Stimulated activated naive CD8-positive, alpha-beta T cell treated with anti-CD3 and anti-CD28 coated beads, Interleukin-15, amount 100 ng/mL, for 72 hours (primary cell): Measurements from ENCODE around the gene TERB1.

Experiments
- ATAC-seq: fragments of 150-1000 bp; cut with Tn5 transposase; 2 replicates; pipeline ENCODE4 v1.10.0; 2021; ENCODE audit warnings: mild to moderate bottlenecking, moderate library complexity
- DNase-seq, 2 donors: peaks; one replicate each; pipeline ENCODE4 v3.0.0; 2021 to 2022
- H3K27ac Mint-ChIP-seq, 2 donors: one replicate each; pipeline ENCODE4 v1.8.0; 2022; ENCODE audit warnings: mild to moderate bottlenecking in 2 of 2, mixed read lengths in 2 of 2, moderate library complexity in 2 of 2
- H3K27me3 Mint-ChIP-seq: one replicate; pipeline ENCODE4 v1.8.0; 2022; ENCODE audit warnings: mixed read lengths
- H3K4me1 Mint-ChIP-seq: one replicate; pipeline ENCODE4 v1.8.0; 2022; ENCODE audit warnings: mild to moderate bottlenecking, mixed read lengths
- H3K4me3 Mint-ChIP-seq, 2 donors: one replicate each; pipeline ENCODE4 v1.8.0; 2022; ENCODE audit warnings: mild to moderate bottlenecking in 2 of 2, mixed read lengths in 2 of 2, moderate library complexity in 1 of 2
- H3K9me3 Mint-ChIP-seq, 2 donors: one replicate each; pipeline ENCODE4 v1.8.0; 2022; ENCODE audit warnings: mixed read lengths in 2 of 2

Gene TERB1

DNA sequence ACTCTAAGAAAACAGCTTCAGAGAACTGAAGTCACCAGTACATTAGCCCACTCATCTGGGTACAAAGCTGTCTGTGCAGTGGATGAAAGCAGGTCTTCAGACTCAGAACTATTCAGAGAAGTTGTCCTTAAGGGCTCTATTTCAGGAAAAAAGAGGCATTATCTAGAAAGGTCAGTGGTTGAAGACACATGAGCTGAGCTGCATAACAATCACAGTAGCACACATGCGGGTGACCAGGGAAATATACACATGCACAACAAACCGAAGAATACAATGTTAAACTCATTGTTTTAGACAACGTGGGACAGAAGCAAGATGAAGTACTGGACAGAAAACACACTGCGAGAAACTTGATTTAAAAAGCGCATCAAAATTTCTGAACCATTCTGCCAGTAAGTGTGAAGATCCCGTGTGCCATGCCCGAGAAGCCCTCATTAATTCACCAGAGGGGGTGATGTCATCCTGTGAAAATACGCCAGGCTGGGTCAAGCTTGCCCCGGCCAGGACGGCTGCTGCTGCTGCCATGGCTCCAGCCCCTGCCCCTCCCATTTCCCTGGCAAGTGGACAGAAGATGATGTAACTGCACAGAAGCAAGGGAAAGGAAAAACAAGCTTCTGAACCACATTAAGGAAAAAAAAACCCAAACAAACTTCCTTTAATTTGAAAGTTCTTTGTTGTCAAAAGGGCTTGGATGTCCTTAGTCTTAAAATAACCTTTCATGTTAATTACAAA lies 60.0 kb downstream of the TERB1 start:
- no peak overlapping the region for H3K4me3 Mint-ChIP-seq
- H3K9me3 Mint-ChIP-seq: no peaks in the 10 kb centered on the region
- ATAC-seq (no peak), DNase-seq (no peak)
- H3K27ac Mint-ChIP-seq: no peak overlapping the region
- H3K4me1 Mint-ChIP-seq: peaks cover 22% of the 10 kb centered on the region
- H3K27me3 Mint-ChIP-seq: no peaks in the 10 kb centered on the region

DNA sequence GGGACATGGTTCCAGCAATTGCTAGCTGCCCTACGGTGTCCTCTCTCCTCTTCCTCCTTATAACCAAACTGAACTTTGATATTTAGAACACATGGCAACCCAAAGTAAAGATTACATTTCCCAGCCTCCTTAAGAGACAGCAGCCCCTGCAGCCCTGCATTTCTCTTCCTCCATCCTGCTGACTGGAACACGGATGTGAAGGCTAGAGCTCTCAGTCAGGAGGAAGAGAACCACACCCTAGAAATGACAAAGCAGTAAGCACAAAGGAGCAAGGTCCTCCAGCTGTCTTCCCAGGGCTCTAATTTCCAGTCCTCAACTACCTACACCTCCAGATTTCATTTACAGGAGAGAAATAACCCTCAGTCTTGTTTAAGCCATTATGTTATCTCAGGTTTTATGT lies 60.9 kb downstream of the TERB1 start:
- no peak for ATAC-seq
- H3K4me3 Mint-ChIP-seq: no peak overlapping the region
- H3K9me3 Mint-ChIP-seq: no peaks in the 10 kb centered on the region

DNA sequence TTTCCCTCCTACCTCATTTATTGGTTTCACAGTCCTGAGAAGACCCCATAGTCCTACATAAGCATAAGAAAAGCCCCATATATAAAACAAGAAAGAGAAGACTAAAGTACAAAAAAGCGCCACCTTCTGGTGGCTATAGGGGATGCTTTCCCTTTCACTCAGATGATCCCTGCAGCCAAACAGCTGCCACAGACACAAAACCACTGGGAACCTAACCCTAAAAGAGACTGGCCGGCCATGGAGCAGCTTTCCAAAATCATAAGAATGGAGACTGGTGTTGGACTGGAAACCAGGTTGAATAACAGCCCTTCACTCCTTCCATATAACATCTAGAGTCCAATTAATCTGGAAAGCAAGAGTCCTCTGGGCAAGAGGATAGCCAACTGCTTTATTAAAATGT lies 61.4 kb downstream of the TERB1 start:
- ATAC-seq (no peak), DNase-seq (no peak)
- H3K4me1 Mint-ChIP-seq: peaks cover 17% of the 10 kb centered on the region
- no peak overlapping the region for H3K4me3 Mint-ChIP-seq
- no peak overlapping the region for H3K27ac Mint-ChIP-seq
- no peaks in the 10 kb centered on the region for H3K27me3 Mint-ChIP-seq
- no peaks in the 10 kb centered on the region for H3K9me3 Mint-ChIP-seq

More for the DNA sequence above, 60.9 kb downstream of the TERB1 start:
- no peak for DNase-seq
- no peaks in the 10 kb centered on the region for H3K27me3 Mint-ChIP-seq
- peaks cover 17% of the 10 kb centered on the region for H3K4me1 Mint-ChIP-seq
- H3K27ac Mint-ChIP-seq: peak overlapping the region in 1 of 2 donors; percentile 5

DNA sequence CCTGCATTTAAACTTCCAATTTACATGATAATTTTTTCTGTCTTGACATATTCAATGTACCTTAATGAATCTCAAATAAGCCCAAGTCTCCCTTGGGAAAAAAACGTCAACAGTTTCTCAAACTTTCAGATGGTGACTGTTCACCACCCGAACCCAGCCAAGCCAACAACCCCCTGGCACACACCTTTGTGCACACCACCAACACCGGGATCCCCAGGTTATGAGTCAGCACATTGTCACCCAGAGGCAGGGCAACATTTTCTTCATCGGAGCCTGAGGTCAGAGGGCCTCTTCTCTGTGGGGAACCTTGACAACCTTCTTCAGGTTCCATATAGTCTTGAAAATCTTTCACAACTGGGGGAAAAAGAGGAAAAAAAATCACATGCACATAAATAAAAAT lies 65.5 kb downstream of the TERB1 start:
- no peak for ATAC-seq
- Mint-ChIP-seq H3K4me3 (no peak overlapping the region), H3K27ac (no peak overlapping the region)

DNA sequence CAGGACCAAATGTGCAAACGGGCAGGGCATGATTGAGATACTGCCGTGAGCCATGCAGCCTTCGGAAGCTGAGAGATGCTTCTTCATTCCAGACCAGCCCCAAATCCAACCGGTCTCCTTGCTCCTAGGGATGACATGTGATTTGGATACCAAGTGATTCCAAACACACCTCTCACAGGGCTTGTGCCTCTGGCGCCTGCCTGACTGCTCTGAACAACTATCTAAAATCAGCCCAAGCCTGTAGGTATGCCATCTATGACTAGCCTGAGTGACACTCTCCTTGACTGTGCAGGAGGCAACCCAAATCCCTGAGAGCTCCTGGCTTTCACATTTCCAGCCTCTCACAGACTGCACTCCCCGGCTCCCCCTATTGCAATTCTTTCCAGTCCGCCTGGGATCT lies 70.3 kb downstream of the TERB1 start:
- ATAC-seq: no peak
- no peak overlapping the region for H3K4me3 Mint-ChIP-seq
- no peaks in the 10 kb centered on the region for H3K27me3 Mint-ChIP-seq
- DNase-seq: no peak
- H3K9me3 Mint-ChIP-seq: no peaks in the 10 kb centered on the region
- no peak overlapping the region for H3K27ac Mint-ChIP-seq
- peaks cover 6% of the 10 kb centered on the region for H3K4me1 Mint-ChIP-seq

More for the DNA sequence above, 65.5 kb downstream of the TERB1 start:
- no peaks in the 10 kb centered on the region for H3K27me3 Mint-ChIP-seq
- DNase-seq: no peak
- peaks cover 12% of the 10 kb centered on the region for H3K4me1 Mint-ChIP-seq
- H3K9me3 Mint-ChIP-seq: no peaks in the 10 kb centered on the region

DNA sequence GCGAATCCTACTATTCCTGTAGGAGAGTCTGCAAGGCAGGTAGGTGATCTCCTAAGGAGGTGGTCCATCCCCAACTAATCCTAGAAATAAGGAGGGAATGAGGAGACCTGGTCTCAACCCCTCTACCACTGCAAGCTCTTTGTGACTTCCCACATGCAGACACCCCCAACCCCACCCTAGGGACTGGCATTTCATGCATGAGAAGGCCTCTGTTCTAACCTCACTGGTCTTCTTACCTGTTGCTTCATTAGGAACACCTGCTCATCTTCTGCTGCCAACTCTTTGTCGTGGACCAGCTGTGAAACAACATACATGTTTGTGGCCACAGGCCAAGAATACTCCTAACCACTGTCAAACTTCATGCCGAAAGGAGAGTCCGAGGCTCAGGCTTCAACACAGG lies 72.6 kb downstream of the TERB1 start:
- DNase-seq (no peak), ATAC-seq (no peak)
- Mint-ChIP-seq H3K27me3 (no peaks in the 10 kb centered on the region), H3K4me3 (no peak overlapping the region), H3K27ac (no peak overlapping the region), H3K9me3 (no peaks in the 10 kb centered on the region), H3K4me1 (peaks cover 6% of the 10 kb centered on the region)

DNA sequence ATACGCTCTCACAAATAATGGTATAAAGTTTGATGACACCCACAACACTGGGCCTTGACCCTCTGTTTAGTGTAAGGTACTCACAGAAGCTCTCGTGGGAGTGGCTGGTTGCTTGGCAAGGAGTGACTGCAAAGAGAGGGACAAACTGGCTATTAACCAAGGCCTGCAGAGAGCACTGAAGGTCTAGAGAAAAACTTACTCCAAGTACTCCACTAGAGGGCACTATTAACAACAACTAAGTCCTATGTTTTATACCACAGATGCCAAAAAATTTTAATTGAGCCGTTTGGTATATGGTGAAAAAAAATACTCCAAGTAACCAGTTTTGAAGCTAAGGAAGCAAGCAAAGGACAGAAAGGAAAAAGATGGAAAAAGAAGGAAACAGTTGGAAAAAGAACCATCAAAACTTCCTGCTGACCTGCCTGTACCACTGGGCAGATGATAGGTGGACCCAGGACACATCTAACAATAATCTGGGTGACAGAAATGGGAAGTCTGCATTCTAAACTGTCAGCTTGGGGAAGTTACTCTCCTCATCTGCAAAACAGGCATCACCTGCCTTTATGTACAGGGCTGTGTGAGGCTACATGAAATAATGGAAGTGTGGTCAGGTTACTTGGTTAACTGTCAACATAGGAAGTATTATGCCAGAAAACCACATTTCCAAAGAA lies 73.1 kb downstream of the TERB1 start:
- no peak overlapping the region for H3K27ac Mint-ChIP-seq

DNA sequence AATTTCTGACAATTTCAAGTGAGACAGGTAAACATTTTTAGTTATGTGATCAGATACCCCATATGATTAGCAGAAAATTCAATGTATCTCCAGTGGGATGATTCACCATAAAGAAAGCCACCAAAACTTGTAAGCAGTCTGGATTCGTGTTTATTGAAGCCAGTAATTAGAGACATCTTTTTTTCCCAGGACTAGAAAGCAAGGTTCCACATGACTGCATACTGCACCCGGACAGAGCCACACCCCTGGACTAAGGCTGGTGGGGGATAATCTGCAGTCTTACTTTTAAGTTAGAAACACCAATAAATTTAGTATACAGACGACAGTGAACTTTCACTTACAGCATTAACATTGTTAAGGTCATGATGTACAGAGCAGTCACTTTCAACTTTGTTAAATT lies 80.6 kb downstream of the TERB1 start:
- no peak overlapping the region for H3K4me3 Mint-ChIP-seq

More for the DNA sequence above, 73.1 kb downstream of the TERB1 start:
- H3K9me3 Mint-ChIP-seq: no peaks in the 10 kb centered on the region
- H3K4me3 Mint-ChIP-seq: no peak overlapping the region
- peak; percentile 85 for ATAC-seq
- H3K27me3 Mint-ChIP-seq: no peaks in the 10 kb centered on the region
- peaks cover 6% of the 10 kb centered on the region for H3K4me1 Mint-ChIP-seq
- no peak for DNase-seq

DNA sequence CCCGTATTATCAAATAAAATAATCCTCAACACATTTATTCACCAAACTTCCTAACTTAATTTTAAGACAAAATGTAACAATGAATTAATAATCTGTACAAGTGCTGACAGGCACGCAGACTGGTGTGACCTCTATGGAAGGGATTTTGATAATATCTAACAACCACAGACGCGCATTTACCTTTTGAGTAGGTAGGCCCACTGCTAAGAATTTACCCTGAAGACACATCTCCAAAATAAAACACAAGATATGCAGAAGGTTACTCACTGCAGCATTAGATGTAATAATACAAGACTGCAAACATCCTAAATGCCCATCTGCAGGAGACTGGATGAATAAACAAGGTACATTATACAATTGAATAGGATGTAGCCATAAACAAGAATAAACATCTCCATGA lies 82.1 kb downstream of the TERB1 start:
- no peak for DNase-seq
- no peaks in the 10 kb centered on the region for H3K9me3 Mint-ChIP-seq
- no peak overlapping the region for H3K4me3 Mint-ChIP-seq
- H3K4me1 Mint-ChIP-seq: no peaks in the 10 kb centered on the region
- no peak overlapping the region for H3K27ac Mint-ChIP-seq
- ATAC-seq: no peak
- no peaks in the 10 kb centered on the region for H3K27me3 Mint-ChIP-seq

More for the DNA sequence above, 80.6 kb downstream of the TERB1 start:
- Mint-ChIP-seq H3K27ac (peak overlapping the region in 1 of 2 donors; percentile 48), H3K27me3 (no peaks in the 10 kb centered on the region), H3K4me1 (no peaks in the 10 kb centered on the region), H3K9me3 (no peaks in the 10 kb centered on the region)
- ATAC-seq (no peak), DNase-seq (no peak)

DNA sequence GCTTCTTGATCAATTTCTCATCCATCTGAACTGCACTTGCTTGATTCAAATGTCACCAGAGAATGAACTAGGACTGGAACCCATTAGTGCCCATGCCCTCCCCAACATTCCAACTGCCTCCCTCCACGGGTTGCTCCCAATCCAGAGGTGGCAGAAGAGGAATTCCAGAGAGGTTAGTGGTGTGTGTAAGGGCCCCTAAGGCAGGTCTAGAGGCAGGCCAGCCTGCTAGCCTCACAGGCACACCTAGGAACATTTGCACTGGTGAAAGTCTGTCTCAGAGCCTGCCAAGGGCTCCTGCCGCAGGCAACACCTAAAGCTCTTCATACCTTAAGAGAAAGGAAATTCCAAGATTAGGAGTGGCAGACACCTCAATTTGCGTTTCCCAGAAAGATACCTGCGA lies 83.6 kb downstream of the TERB1 start:
- H3K4me3 Mint-ChIP-seq: no peak overlapping the region
- ATAC-seq (no peak), DNase-seq (no peak)
- H3K27me3 Mint-ChIP-seq: no peaks in the 10 kb centered on the region
- H3K27ac Mint-ChIP-seq: no peak overlapping the region
- no peaks in the 10 kb centered on the region for H3K9me3 Mint-ChIP-seq
- H3K4me1 Mint-ChIP-seq: no peaks in the 10 kb centered on the region

DNA sequence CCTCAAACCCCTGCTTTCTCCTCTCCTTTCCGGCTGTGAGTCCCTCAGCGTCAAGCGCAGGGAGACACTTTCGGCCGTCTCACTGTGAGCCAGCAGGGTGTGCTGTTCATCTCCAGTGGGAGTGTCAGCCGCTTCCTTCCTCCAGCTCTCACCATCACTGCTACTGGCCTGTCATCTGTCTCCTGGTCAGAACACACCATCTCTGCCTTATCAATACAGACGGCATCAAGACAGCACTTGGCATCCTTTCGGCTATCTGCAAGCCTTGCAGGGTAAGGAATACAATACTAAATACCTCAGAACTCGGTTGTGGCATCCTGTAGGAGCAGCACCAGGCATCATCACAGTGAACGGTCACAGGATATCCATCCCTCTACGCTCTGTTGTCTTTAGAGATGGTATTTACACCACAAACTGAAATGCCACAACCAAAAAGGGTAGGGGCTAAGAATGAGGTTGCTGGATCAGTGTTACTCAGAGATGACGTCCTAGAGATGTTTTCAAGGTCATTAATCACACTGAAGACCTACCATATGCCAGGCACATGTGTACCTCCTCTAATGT lies 84.2 kb downstream of the TERB1 start:
- Mint-ChIP-seq H3K27me3 (no peaks in the 10 kb centered on the region), H3K4me1 (no peaks in the 10 kb centered on the region), H3K4me3 (no peak overlapping the region), H3K27ac (peak overlapping the region in 1 of 2 donors; percentile 27), H3K9me3 (no peaks in the 10 kb centered on the region)
- ATAC-seq (peak; percentile 58), DNase-seq (no peak)

DNA sequence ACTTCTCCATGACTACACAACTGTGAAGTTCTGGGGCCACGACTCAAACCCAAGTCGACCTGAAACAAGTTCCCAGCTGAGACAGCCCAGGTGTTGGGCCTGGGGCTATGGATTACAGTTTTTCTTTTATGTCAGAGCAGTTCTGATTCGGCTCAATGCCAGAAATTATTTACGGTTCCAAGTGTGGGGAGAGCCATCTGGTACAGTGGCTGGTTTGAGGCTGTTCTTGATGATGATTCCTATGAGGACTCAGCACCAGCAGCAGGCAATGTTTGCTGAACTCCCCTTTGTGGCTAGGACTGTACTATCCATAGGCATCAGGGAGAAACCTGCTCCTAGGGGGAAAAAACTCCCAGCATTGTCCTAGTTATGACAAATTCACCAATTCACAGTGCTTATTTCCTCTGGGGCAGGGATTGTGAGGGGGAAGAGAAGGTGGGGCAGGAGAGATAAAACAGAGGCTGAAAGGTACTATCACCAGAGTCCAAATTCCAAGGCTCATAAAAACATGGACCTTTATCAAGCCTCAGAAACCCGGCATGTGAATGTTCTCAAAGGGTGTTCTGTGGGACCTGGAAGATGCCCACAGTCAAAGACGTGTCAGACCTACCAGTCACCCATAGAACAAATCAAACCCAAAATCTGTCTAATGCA lies 86.6 kb downstream of the TERB1 start:
- Mint-ChIP-seq H3K4me1 (no peaks in the 10 kb centered on the region), H3K27ac (no peak overlapping the region), H3K9me3 (no peaks in the 10 kb centered on the region), H3K4me3 (no peak overlapping the region), H3K27me3 (no peaks in the 10 kb centered on the region)
- no peak for ATAC-seq
- no peak for DNase-seq

DNA sequence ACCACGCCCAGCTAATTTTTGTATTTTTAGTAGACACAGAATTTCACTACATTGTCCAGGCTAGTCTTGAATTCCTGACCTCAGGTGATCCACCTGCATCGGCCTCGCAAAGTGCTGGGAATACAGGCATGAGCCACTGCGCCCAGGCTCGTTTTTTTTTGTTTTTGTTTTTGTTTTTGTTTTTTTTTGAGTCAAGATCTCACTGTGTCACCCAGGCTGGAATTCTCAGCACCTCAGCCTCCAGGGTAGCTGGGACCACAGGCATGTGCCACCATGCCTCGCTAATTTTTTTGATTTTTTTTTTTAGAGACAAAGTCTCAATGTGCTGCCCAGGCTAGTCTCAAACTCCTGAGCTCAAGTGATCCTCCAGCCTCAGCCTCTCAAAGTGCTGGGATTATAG lies 87.3 kb downstream of the TERB1 start:
- H3K4me1 Mint-ChIP-seq: no peaks in the 10 kb centered on the region
- H3K27ac Mint-ChIP-seq: peak overlapping the region in 1 of 2 donors; percentile 63
- H3K9me3 Mint-ChIP-seq: no peaks in the 10 kb centered on the region
- no peak overlapping the region for H3K4me3 Mint-ChIP-seq
- H3K27me3 Mint-ChIP-seq: no peaks in the 10 kb centered on the region
- DNase-seq (no peak), ATAC-seq (no peak)

DNA sequence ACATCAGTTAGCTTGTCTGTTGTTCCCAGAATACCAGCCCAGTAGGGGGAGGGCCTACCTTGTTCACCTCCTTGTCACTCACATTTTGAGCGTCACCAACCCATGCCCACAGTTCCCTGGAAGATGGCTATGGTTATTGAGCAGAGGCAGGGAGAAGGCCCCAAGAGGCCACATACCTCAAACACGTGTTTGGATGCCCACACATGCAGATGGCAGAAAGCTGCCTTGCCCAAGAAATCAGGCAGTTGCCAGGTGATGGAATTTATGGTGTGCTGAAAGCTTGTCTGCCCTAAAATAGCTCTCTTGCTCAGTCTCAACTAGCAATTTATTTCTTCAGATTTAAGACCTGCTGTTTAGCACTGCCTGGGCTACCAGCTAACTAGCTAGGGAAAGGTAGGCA lies 88.3 kb downstream of the TERB1 start:
- no peak overlapping the region for H3K4me3 Mint-ChIP-seq

DNA sequence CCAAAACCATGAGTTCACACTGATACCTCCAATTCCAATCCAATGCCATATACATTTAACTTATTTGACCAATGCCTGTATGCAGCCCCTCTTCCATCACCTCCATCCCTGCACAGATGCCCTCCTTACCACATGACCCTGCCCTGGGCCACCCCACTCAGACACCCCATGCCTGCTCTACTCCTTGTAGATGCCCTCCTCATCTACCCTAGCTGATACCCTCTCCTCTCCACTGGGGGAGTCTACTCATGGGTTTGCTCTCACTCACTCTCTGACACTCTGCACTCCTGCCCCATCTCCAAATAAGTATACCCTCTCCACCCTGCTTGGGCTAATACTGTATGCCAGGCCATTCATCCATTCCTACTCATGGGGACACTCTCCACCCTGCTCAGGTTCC lies 88.9 kb downstream of the TERB1 start:
- Mint-ChIP-seq H3K4me1 (no peaks in the 10 kb centered on the region), H3K27me3 (no peaks in the 10 kb centered on the region), H3K9me3 (no peaks in the 10 kb centered on the region), H3K4me3 (no peak overlapping the region), H3K27ac (peak overlapping the region in 1 of 2 donors; percentile 20)
- ATAC-seq (peak; percentile 65), DNase-seq (no peak)

More for the DNA sequence above, 88.3 kb downstream of the TERB1 start:
- ATAC-seq (no peak), DNase-seq (no peak)
- no peaks in the 10 kb centered on the region for H3K4me1 Mint-ChIP-seq
- no peak overlapping the region for H3K27ac Mint-ChIP-seq
- H3K27me3 Mint-ChIP-seq: no peaks in the 10 kb centered on the region
- H3K9me3 Mint-ChIP-seq: no peaks in the 10 kb centered on the region

DNA sequence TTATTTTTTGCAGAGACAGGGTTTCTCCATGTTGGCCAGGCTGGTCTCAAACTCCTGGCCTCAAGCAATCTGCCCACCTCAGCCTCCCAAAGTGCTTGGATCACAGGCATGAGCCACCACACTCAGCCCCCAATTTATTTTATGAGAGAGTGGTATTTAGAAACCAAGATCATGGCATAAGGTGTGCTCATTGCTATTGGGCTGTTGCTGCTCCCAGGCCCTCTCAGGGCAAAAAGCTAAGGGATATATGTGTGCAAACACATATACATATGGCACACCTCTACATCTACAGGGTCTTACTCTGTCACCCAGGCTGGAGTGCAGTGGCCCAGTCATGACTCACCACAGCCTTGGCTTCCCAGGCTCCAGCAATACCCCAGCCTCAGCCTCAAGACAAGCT lies 89.8 kb downstream of the TERB1 start:
- no peak overlapping the region for H3K27ac Mint-ChIP-seq

More for the DNA sequence above, 89.8 kb downstream of the TERB1 start:
- ATAC-seq: no peak
- H3K27me3 Mint-ChIP-seq: no peaks in the 10 kb centered on the region
- no peak overlapping the region for H3K4me3 Mint-ChIP-seq
- DNase-seq: no peak
- no peaks in the 10 kb centered on the region for H3K9me3 Mint-ChIP-seq
- H3K4me1 Mint-ChIP-seq: no peaks in the 10 kb centered on the region
